Measurements from ENCODE around the gene PRAMEF12.
"Not testable (repeated sequence)": the region's sequence is repeated elsewhere in the genome, so short reads cannot be mapped to it uniquely, and the experiment has no call there.

The PRAMEF12 gene

GRCh38 chr1:12771186-12771585 is 2.4 kb upstream of the PRAMEF12 start:
- no peak for DNase-seq

GRCh38 chr1:12772520-12772919 is 1.0 kb upstream of the PRAMEF12 start:
- no peak for DNase-seq

DNA sequence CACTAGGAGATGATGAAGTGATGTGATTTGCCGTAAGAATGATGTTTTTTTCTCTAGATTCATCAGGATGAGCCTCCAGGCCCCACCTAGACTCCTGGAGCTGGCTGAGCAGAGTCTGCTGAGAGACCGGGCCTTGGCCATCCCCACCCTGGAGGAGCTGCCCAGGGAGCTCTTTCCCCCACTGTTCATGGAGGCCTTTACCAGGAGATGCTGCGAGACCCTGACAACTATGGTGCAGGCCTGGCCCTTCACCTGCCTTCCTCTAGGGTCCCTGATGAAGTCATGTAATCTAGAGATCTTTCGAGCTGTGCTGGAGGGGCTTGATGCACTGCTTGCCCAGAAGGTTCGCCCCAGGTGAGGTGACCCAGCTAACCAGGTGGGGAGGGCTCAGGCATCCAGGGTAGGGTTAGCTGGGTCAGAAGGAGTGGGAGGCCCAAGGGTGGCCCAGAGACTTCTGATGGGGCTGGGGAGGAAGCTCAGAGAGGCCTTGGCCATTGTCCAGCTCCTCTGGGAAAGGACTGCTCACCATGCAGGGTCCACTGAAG is 1.3 kb downstream of the PRAMEF12 start:
- DNase-seq: no peak

- no peak for DNase-seq
These were observed 1.9 kb downstream of the PRAMEF12 start for GRCh38 chr1:12775443-12775842.

DNA sequence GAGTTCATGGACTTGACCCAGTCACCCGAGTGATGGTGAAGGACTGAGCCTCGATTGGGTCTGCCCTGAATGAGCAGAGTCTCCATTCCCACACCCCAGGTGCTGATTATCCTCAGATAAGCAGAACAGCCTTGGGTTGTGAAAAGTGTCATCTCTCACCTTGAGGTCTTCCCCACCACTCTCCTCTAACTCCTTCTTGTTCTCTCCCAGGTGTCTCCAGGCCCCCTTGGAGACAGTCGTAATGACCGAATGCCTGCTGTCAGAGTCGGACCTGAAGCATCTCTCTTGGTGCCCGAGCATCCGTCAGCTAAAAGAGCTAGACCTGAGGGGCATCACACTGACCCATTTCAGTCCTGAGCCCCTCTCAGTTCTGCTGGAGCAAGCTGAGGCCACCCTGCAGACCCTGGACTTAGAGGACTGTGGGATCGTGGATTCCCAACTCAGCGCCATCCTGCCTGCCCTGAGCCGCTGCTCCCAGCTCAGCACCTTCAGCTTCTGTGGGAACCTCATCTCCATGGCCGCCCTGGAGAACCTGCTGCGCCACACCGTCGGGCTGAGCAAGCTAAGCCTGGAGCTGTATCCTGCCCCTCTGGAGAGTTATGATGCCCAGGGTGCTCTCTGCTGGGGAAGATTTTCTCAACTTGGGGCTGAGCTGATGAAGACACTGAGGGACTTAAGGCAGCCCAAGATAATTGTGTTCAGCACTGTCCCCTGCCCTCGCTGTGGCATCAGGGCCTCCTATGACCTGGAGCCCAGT is 3.4 kb downstream of the PRAMEF12 start:
- no peak for DNase-seq

GRCh38 chr1:12778061-12778460 is 4.5 kb downstream of the PRAMEF12 start:
- DNase-seq: no peak

DNA sequence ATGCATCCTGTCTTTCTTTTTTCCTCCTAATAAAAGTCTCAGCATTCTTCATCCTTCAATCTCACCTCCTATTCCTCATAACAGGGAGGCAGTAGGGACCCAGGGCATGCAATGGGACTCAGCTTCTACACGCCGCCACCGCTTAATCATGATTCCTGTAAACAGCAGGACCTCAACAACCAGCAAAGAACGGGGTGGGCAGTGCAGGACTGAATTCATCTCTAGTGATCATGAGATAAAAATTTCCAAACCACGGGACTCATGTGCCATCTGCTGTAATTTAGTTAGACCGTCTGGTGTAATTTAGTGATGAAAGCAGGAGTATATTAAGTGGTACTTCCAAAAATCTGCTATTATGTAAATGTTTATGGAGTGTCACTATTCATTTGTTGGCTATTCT is 5.4 kb downstream of the PRAMEF12 start:
- no peak for DNase-seq

GRCh38 chr1:12781488-12781887 is 8.0 kb downstream of the PRAMEF12 start:
- not testable (repeated sequence) for DNase-seq

DNA sequence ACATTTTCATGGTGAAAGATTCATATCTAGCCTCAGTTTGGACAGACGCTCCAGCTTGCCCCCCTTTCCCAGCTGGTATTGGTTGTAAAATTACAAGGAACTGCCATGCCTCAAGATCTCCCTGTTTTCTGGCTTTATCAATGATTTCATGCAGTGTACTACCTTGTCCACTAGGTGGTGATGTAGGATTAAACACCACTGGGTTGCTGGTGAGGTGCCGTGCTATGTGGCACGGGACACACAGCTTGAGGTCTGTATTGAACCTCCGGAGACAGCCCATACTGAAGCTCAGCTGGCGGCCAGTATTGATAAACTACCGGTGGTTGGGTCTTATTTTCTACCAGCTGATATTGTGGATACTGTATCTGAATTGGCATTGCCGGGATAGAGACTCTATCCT is 10.2 kb downstream of the PRAMEF12 start:
- DNase-seq: not testable (repeated sequence)

DNA sequence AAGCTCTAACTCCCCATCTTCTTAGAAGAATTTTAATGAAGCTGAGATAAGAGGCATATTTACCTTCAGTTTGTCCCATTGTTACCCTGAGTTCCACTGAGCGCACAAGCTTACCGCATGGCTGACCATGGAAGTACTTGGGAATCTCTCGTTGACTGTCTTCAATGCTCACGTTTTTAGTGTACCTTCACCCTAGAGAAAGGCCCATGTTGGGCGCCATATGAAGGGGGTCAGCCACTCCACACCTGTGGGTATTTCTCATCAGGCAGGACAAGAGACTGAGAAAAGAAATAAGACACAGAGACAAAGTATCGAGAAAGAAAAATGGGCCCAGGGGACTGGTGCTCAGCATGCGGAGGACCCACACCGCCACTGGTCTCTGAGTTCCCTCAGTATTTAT is 11.2 kb downstream of the PRAMEF12 start:
- DNase-seq: not testable (repeated sequence)

GRCh38 chr1:12791097-12791496 is 17.6 kb downstream of the PRAMEF12 start, which contains the start of gene PRAMEF1:
TSS of gene PRAMEF1 (plus strand) at chr1:12791397. CDS start at chr1:12793228, 1,831 bp downstream.
- DNase-seq: not testable (repeated sequence)

DNA sequence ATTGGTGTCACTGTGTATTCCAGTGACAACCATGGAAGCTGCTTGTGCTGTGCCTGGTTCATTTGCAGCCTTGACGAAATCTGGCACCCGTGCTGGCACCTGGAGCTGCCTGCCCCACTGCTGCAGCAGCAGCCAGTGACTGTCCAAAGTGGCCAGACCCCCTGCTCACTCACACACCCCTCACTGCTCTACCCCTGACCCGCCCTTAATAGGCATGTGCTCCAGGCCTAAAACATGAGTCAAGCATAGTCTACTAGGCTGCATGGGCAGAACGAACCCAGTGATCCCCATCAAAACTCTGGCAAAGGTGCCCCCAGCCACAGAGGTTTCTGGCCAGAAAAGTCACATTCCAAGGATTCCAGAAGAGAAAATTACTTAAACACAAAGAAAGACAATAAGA is 25.4 kb downstream of the PRAMEF12 start:
- no peak for DNase-seq

GRCh38 chr1:12799730-12800129 is 26.2 kb downstream of the PRAMEF12 start:
- DNase-seq: no peak

GRCh38 chr1:12809933-12810332 is 36.4 kb downstream of the PRAMEF12 start:
- DNase-seq: no peak

GRCh38 chr1:12810691-12811408 is 37.3 kb downstream of the PRAMEF12 start:
- no peak for DNase-seq

DNA sequence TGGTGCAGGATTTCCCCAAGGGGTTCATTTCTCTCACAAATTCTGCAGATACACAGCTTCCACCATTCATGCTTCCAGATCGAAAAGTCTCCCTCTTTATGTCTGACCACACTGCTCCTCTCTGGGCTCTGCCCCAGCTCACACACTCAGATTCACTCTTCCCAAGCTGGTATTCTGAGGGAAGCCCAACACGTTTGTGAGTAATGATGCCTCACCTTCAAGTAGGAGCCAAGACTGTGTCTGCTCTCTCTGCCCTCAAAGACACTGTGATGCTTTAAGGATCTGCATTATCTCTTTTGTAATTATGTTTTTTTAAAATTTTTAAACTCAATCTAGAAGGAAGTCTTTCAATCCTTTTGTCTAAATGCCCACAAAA is 37.9 kb downstream of the PRAMEF12 start:
- DNase-seq: no peak

DNA sequence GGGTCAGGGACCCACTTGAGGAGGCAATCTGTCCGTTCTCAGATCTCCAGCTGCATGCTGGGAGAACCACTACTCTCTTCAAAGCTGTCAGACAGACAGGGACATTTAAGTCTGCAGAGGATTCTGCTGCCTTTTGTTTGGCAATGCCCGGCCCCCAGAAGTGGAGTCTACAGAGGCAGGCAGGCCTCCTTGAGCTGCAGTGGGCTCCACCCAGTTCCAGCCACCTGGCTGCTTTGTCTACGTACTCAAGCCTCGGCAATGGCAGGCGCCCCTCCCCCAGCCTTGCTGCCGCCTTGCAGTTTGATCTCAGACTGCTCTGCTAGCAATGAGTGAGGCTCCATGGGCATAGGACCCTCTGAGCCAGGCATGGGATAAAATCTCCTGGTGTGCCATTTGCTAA is 45.5 kb downstream of the PRAMEF12 start:
- not testable (repeated sequence) for DNase-seq

Measured in activated CD4-positive, alpha-beta T cell treated with anti-CD3 and anti-CD28 coated beads for 4 hours (primary cell).